Hepatocyte (in vitro differentiated cells): ENCODE data around the gene PRR12. TPM values are rescaled to one million over a fixed set of nuclear protein-coding genes. Genes with fewer than 3 reads are reported as not detected.
A peak's percentile ranks its signal among the peaks of the same experiment; 100 is the strongest.

Source experiments
- DNase-seq: peaks from one replicate; pipeline ENCODE4 v3.0.0-alpha.2; 2016; ENCODE audit warnings: low spot score
- H2AFZ ChIP-seq: fragments of 200-600 bp; sonication (generic); 2 replicates; pipeline ENCODE4 v1.6.0; 2016; ENCODE audit warnings: antibody characterized with exemption, mild to moderate bottlenecking
- H3K27ac ChIP-seq: fragments of 200-600 bp; sonication (generic); 2 replicates; pipeline ENCODE4 v1.5.1; 2016; ENCODE audit warnings: mild to moderate bottlenecking
- H3K27me3 ChIP-seq: fragments of 200-600 bp; sonication (generic); 2 replicates; pipeline ENCODE4 v1.6.1; 2016
- H3K36me3 ChIP-seq: fragments of 200-600 bp; sonication (generic); replicated peaks from 2 replicates; pipeline ENCODE4 v1.5.1; 2016; ENCODE audit warnings: low read depth; ENCODE audit not compliant: insufficient read depth
- H3K4me1 ChIP-seq: fragments of 200-600 bp; sonication (generic); 2 replicates; pipeline ENCODE4 v1.5.1; 2016; ENCODE audit warnings: mild to moderate bottlenecking, moderate library complexity; ENCODE audit not compliant: insufficient read depth
- H3K4me2 ChIP-seq: fragments of 200-600 bp; sonication (generic); 2 replicates; pipeline ENCODE4 v1.6.0; 2016
- H3K4me3 ChIP-seq: fragments of 200-600 bp; sonication (generic); 2 replicates; pipeline ENCODE4 v1.5.1; 2016; ENCODE audit warnings: mild to moderate bottlenecking
- H3K79me2 ChIP-seq: fragments of 200-600 bp; sonication (generic); 2 replicates; pipeline ENCODE4 v1.6.0; 2017; ENCODE audit warnings: mild to moderate bottlenecking
- H3K9me2 ChIP-seq: fragments of 200-600 bp; sonication (generic); replicated peaks from 2 replicates; pipeline ENCODE4 v1.6.0; 2017; ENCODE audit warnings: mild to moderate bottlenecking; ENCODE audit not compliant: insufficient read depth
- H3K9me3 ChIP-seq: fragments of 200-600 bp; sonication (generic); 2 replicates; pipeline ENCODE4 v1.5.1; 2016; ENCODE audit warnings: low read depth, mild to moderate bottlenecking
- H4K20me1 ChIP-seq: fragments of 200-600 bp; sonication (generic); 2 replicates; pipeline ENCODE4 v1.6.0; 2016; ENCODE audit warnings: mild to moderate bottlenecking; ENCODE audit not compliant: insufficient read depth, poor library complexity, severe bottlenecking
- CTCF ChIP-seq: fragments of 200-600 bp; sonication (generic); IDR thresholded peaks from 2 replicates; pipeline ENCODE4 v1.5.1; 2016; ENCODE audit warnings: antibody characterized with exemption, mild to moderate bottlenecking; ENCODE audit not compliant: poor library complexity
- EZH2 ChIP-seq: fragments of 200-600 bp; sonication (generic); IDR thresholded peaks from 2 replicates; pipeline ENCODE4 v1.6.1; 2016; ENCODE audit warnings: antibody characterized with exemption, mild to moderate bottlenecking, borderline replicate concordance
- EZH2phosphoT487 ChIP-seq: fragments of 200-600 bp; sonication (generic); IDR thresholded peaks from one replicate; pipeline ENCODE4 v1.6.1; 2018; ENCODE audit warnings: antibody characterized with exemption, mild to moderate bottlenecking, low read depth, moderate library complexity; ENCODE audit not compliant: unreplicated experiment, severe bottlenecking
- WGBS: methylation state at CpG from one replicate; pipeline ENCODE4 v1.1.6; 2016; ENCODE audit warnings: low lambda C conversion rate; ENCODE audit errors: missing lambda C conversion rate; 5-methylcytosine and 5-hydroxymethylcytosine counted together
- polyA plus RNA-seq: library from polyadenylated mRNA; unstranded; fragments of >200 nt; fragmentation: Nextera tagmentation; extraction: Ambion mirVana; gene quantifications from 2 replicates; pipeline ENCODE4 v1.2.1, GENCODE V29; 2016
- total RNA-seq: library from RNA; depleted of rRNA; stranded (reverse); fragments of >200 nt; gene quantifications from 2 replicates; pipeline ENCODE4 v1.2.3, GENCODE V29; 2014

PRR12 gene
- total and polyA plus RNA-seq, 2 experiments from 2014 or later, result 2.7 to 3.7 TPM

GRCh38 chr19:49593233-49594113 is 2.5 kb downstream of the PRR12 start:
- no peak overlapping the region for H2AFZ ChIP-seq
- peak overlapping the region; percentile 87 for H3K27ac ChIP-seq
- no peaks in the 10 kb centered on the region for H3K27me3 ChIP-seq
- H3K9me2 ChIP-seq, result no peaks in the 10 kb centered on the region
- WGBS, result 38% methylated on average over 7 of the region's 27 CpGs
- peaks cover 18% of the 10 kb centered on the region for H4K20me1 ChIP-seq
- peaks cover 6% of the 10 kb centered on the region for H3K4me1 ChIP-seq
- TF ChIP-seq CTCF, result no peak
- TF ChIP-seq EZH2phosphoT487, result no peak
- TF ChIP-seq EZH2, result no peak
- no peaks in the 10 kb centered on the region for H3K9me3 ChIP-seq
- H3K4me2 ChIP-seq, result peak overlapping the region; percentile 99
- no peaks in the 10 kb centered on the region for H3K36me3 ChIP-seq
- H3K79me2 ChIP-seq, result peaks cover 60% of the 10 kb centered on the region
- peak; percentile 95 for DNase-seq
- peak overlapping the region; percentile 99 for H3K4me3 ChIP-seq

GRCh38 chr19:49594157-49594992 is 3.4 kb downstream of the PRR12 start:
- Histone ChIP-seq H4K20me1 (peaks cover 18% of the 10 kb centered on the region), H3K27me3 (no peaks in the 10 kb centered on the region), H3K36me3 (no peaks in the 10 kb centered on the region), H3K9me2 (no peaks in the 10 kb centered on the region), H3K4me1 (peaks cover 6% of the 10 kb centered on the region), H3K79me2 (peaks cover 69% of the 10 kb centered on the region), H2AFZ (no peak overlapping the region), H3K4me2 (peak overlapping the region; percentile 99), H3K4me3 (no peak overlapping the region), H3K9me3 (no peaks in the 10 kb centered on the region), H3K27ac (peak overlapping the region; percentile 80)
- WGBS, result 93% methylated on average over 33 of the region's 35 CpGs
- DNase-seq, result peak; percentile 13
- TF ChIP-seq EZH2 (no peak), EZH2phosphoT487 (no peak), CTCF (no peak)

- no peak overlapping the region for H3K4me2 ChIP-seq
- H3K9me3 ChIP-seq, result no peaks in the 10 kb centered on the region
- no peak overlapping the region for H3K27ac ChIP-seq
- WGBS, result 100% methylated on average over 10 of the region's 35 CpGs
- peaks cover 18% of the 10 kb centered on the region for H4K20me1 ChIP-seq
- peak; percentile 5 for DNase-seq
- H3K36me3 ChIP-seq, result no peaks in the 10 kb centered on the region
- peaks cover 78% of the 10 kb centered on the region for H3K79me2 ChIP-seq
- H3K9me2 ChIP-seq, result no peaks in the 10 kb centered on the region
- H3K4me1 ChIP-seq, result peaks cover 6% of the 10 kb centered on the region
- no peaks in the 10 kb centered on the region for H3K27me3 ChIP-seq
- TF ChIP-seq EZH2, result no peak
- no peak for TF ChIP-seq CTCF
- TF ChIP-seq EZH2phosphoT487, result no peak
- H2AFZ ChIP-seq, result no peak overlapping the region
- no peak overlapping the region for H3K4me3 ChIP-seq
These were observed 4.2 kb downstream of the PRR12 start for GRCh38 chr19:49594993-49595818.
